ENCODE measurements around the gene RTN4RL2. TPM values are rescaled to one million over a fixed set of nuclear protein-coding genes. Genes with fewer than 3 reads are reported as not detected.

RTN4RL2 gene
- total and polyA plus RNA-seq, 5 donors, result 0.65 to 1.4 (median 0.81) TPM

GRCh38 chr11:57424792-57425564 lies 35.4 kb upstream of the RTN4RL2 start:
- ATAC-seq (peak; percentile 63 to 88), DNase-seq (peak; percentile 81 to 82 (median 82))
- Histone ChIP-seq H3K27ac (ENCODE audit: low read length) (peak overlapping the region; percentile 97), H3K4me3 (ENCODE audit: low read length) (no peak overlapping the region), H3K4me1 (ENCODE audit: control insufficient read depth, insufficient read depth, low read length) (peaks cover 35% of the 10 kb centered on the region), H3K9me3 (ENCODE audit: control insufficient read depth, low read length) (no peaks in the 10 kb centered on the region), H3K27me3 (ENCODE audit: control insufficient read depth, insufficient read depth) (no peaks in the 10 kb centered on the region)
- 33% methylated on average over 15 of the region's 15 CpGs for WGBS
- intact Hi-C loops (cut with DNase I), result no loop called here

- H3K27ac ChIP-seq (ENCODE audit: low read length), result peak overlapping the region; percentile 97
- DNase-seq (peak; percentile 79 to 89 (median 89)), ATAC-seq (peak; percentile 53 to 58)
- peak overlapping the region; percentile 75 for H3K4me3 ChIP-seq (ENCODE audit: low read length)
- H3K27me3 ChIP-seq (ENCODE audit: control insufficient read depth, insufficient read depth), result no peaks in the 10 kb centered on the region
- intact Hi-C loops (cut with DNase I), result no loop called here
- no peaks in the 10 kb centered on the region for H3K9me3 ChIP-seq (ENCODE audit: control insufficient read depth, low read length)
- 26% methylated on average over 15 of the region's 15 CpGs for WGBS
- peaks cover 35% of the 10 kb centered on the region for H3K4me1 ChIP-seq (ENCODE audit: control insufficient read depth, insufficient read depth, low read length)
Observed at GRCh38 chr11:57425565-57426438, 34.5 kb upstream of the RTN4RL2 start.

- Histone ChIP-seq H3K27me3 (ENCODE audit: control insufficient read depth, insufficient read depth) (no peaks in the 10 kb centered on the region), H3K27ac (ENCODE audit: low read length) (peak overlapping the region; percentile 97), H3K9me3 (ENCODE audit: control insufficient read depth, low read length) (no peaks in the 10 kb centered on the region), H3K4me1 (ENCODE audit: control insufficient read depth, insufficient read depth, low read length) (peaks cover 35% of the 10 kb centered on the region), H3K4me3 (ENCODE audit: low read length) (peak overlapping the region; percentile 75)
- WGBS, result 18% methylated on average over 16 of the region's 16 CpGs
- DNase-seq (no peak), ATAC-seq (no peak)
- intact Hi-C loops (cut with DNase I), result no loop called here
Observed at GRCh38 chr11:57426439-57426928, 33.8 kb upstream of the RTN4RL2 start.

GRCh38 chr11:57426929-57427726 lies 33.2 kb upstream of the RTN4RL2 start, which contains the start of gene SLC43A3:
TSS of gene SLC43A3 (minus strand) at chr11:57427121. CDS start at chr11:57426172, 949 bp downstream.
- WGBS, result 3% methylated on average over 39 of the region's 39 CpGs
- peaks cover 35% of the 10 kb centered on the region for H3K4me1 ChIP-seq (ENCODE audit: control insufficient read depth, insufficient read depth, low read length)
- H3K9me3 ChIP-seq (ENCODE audit: control insufficient read depth, low read length), result no peaks in the 10 kb centered on the region
- H3K27ac ChIP-seq (ENCODE audit: low read length), result peak within 1 kb of the TSS; percentile 97
- no peaks in the 10 kb centered on the region for H3K27me3 ChIP-seq (ENCODE audit: control insufficient read depth, insufficient read depth)
- intact Hi-C loops (cut with DNase I), result no loop called here
- peak within 1 kb of the TSS; percentile 75 for H3K4me3 ChIP-seq (ENCODE audit: low read length)
- ATAC-seq (peak; percentile 77 to 84), DNase-seq (peak; percentile 80 to 92 (median 91))

GRCh38 chr11:57427727-57428082 lies 32.6 kb upstream of the RTN4RL2 start:
- Histone ChIP-seq H3K27ac (ENCODE audit: low read length) (peak overlapping the region; percentile 97), H3K27me3 (ENCODE audit: control insufficient read depth, insufficient read depth) (no peaks in the 10 kb centered on the region), H3K4me3 (ENCODE audit: low read length) (no peak overlapping the region), H3K4me1 (ENCODE audit: control insufficient read depth, insufficient read depth, low read length) (peaks cover 35% of the 10 kb centered on the region), H3K9me3 (ENCODE audit: control insufficient read depth, low read length) (no peaks in the 10 kb centered on the region)
- ATAC-seq, result peak; percentile 15 to 43
- peak; percentile 77 to 91 (median 86) for DNase-seq
- 36% methylated on average over 8 of the region's 8 CpGs for WGBS
- intact Hi-C loops (cut with DNase I), result no loop called here

- Histone ChIP-seq H3K4me1 (ENCODE audit: control insufficient read depth, insufficient read depth, low read length) (peaks cover 35% of the 10 kb centered on the region), H3K27me3 (ENCODE audit: control insufficient read depth, insufficient read depth) (no peaks in the 10 kb centered on the region), H3K27ac (ENCODE audit: low read length) (no peak overlapping the region), H3K4me3 (ENCODE audit: low read length) (no peak overlapping the region), H3K9me3 (ENCODE audit: control insufficient read depth, low read length) (no peaks in the 10 kb centered on the region)
- no peak for DNase-seq
- ATAC-seq, result no peak
- WGBS, result 58% methylated on average over 5 of the region's 5 CpGs
- intact Hi-C loops (cut with DNase I), result no loop called here
Observed at GRCh38 chr11:57428643-57429042, 31.7 kb upstream of the RTN4RL2 start.

- ATAC-seq, result no peak
- Histone ChIP-seq H3K9me3 (ENCODE audit: control insufficient read depth, low read length) (no peaks in the 10 kb centered on the region), H3K27ac (ENCODE audit: low read length) (no peak overlapping the region), H3K27me3 (ENCODE audit: control insufficient read depth, insufficient read depth) (no peaks in the 10 kb centered on the region), H3K4me3 (ENCODE audit: low read length) (no peak overlapping the region), H3K4me1 (ENCODE audit: control insufficient read depth, insufficient read depth, low read length) (peaks cover 25% of the 10 kb centered on the region)
- intact Hi-C loops (cut with DNase I), result no loop called here
- WGBS, result 62% methylated on average over 4 of the region's 4 CpGs
- no peak for DNase-seq
Observed at GRCh38 chr11:57429946-57430345, 30.4 kb upstream of the RTN4RL2 start.

- Histone ChIP-seq H3K27ac (ENCODE audit: low read length) (no peak overlapping the region), H3K4me1 (ENCODE audit: control insufficient read depth, insufficient read depth, low read length) (peaks cover 15% of the 10 kb centered on the region), H3K27me3 (ENCODE audit: control insufficient read depth, insufficient read depth) (no peaks in the 10 kb centered on the region), H3K4me3 (ENCODE audit: low read length) (no peak overlapping the region), H3K9me3 (ENCODE audit: control insufficient read depth, low read length) (no peaks in the 10 kb centered on the region)
- WGBS, result 95% methylated on average over 1 of the region's 1 CpG
- DNase-seq, result no peak
- intact Hi-C loops (cut with DNase I), result no loop called here
- no peak for ATAC-seq
Observed at GRCh38 chr11:57430952-57431351, 29.4 kb upstream of the RTN4RL2 start.

- no peaks in the 10 kb centered on the region for H3K27me3 ChIP-seq (ENCODE audit: control insufficient read depth, insufficient read depth)
- DNase-seq (no peak), ATAC-seq (peak in 1 of 2 donors; percentile 3)
- H3K4me3 ChIP-seq (ENCODE audit: low read length), result no peak overlapping the region
- WGBS, result 55% methylated on average over 5 of the region's 5 CpGs
- intact Hi-C loops (cut with DNase I), result no loop called here
- H3K9me3 ChIP-seq (ENCODE audit: control insufficient read depth, low read length), result no peaks in the 10 kb centered on the region
- no peak overlapping the region for H3K27ac ChIP-seq (ENCODE audit: low read length)
- H3K4me1 ChIP-seq (ENCODE audit: control insufficient read depth, insufficient read depth, low read length), result peaks cover 8% of the 10 kb centered on the region
Observed at GRCh38 chr11:57432149-57432561, 28.2 kb upstream of the RTN4RL2 start.

GRCh38 chr11:57432714-57433163 lies 27.6 kb upstream of the RTN4RL2 start:
- WGBS, result 71% methylated on average over 7 of the region's 7 CpGs
- intact Hi-C loops (cut with DNase I), result no loop called here
- Histone ChIP-seq H3K27ac (ENCODE audit: low read length) (no peak overlapping the region), H3K27me3 (ENCODE audit: control insufficient read depth, insufficient read depth) (no peaks in the 10 kb centered on the region), H3K4me1 (ENCODE audit: control insufficient read depth, insufficient read depth, low read length) (peaks cover 6% of the 10 kb centered on the region), H3K9me3 (ENCODE audit: control insufficient read depth, low read length) (no peaks in the 10 kb centered on the region), H3K4me3 (ENCODE audit: low read length) (no peak overlapping the region)
- DNase-seq (no peak), ATAC-seq (no peak)

All from right cardiac atrium (tissue), 5 donors.